ENCODE measurements around the gene SLC2A13. TPM values are rescaled to one million over a fixed set of nuclear protein-coding genes. Genes with fewer than 3 reads are reported as not detected.

Gene SLC2A13
- total RNA-seq, 2 donors from 2014 or later, result 10.3 to 12.9 TPM

- no peak for TF ChIP-seq CTCF (conservative IDR thresholded peaks at IDR 0.05)
- Histone ChIP-seq H3K9ac (ENCODE audit: extremely low read depth, low read length, poor library complexity, severe bottlenecking) (no peak overlapping the region), H3K27ac (ENCODE audit: low read depth, low read length) (no peak overlapping the region), H3K4me1 (ENCODE audit: control insufficient read depth, insufficient read depth, low read length) (no peaks in the 10 kb centered on the region), H3K27me3 (ENCODE audit: control insufficient read depth, insufficient read depth, low read length, poor library complexity, severe bottlenecking) (peaks cover 8% of the 10 kb centered on the region), H3K4me3 (ENCODE audit: low read length) (no peak overlapping the region), H3K9me3 (ENCODE audit: control insufficient read depth, low read length) (no peaks in the 10 kb centered on the region), H3K36me3 (ENCODE audit: control insufficient read depth, insufficient read depth, low read length) (no peaks in the 10 kb centered on the region)
- H3K27ac Mint-ChIP-seq, result no peak overlapping the region
- peak; percentile 57 for DNase-seq
- H3K4me1 Mint-ChIP-seq, result peaks cover 35% of the 10 kb centered on the region
- no peaks in the 10 kb centered on the region for H3K36me3 Mint-ChIP-seq (ENCODE audit: low read depth)
- H3K9me3 Mint-ChIP-seq, result no peaks in the 10 kb centered on the region
- H3K27me3 Mint-ChIP-seq (ENCODE audit: insufficient read depth), result peaks cover 11% of the 10 kb centered on the region
- H3K4me3 Mint-ChIP-seq, result peak overlapping the region; percentile 61
- WGBS, 2 experiments (ENCODE audit: insufficient coverage in 1 of 2, insufficient read length in 1 of 2), result 91 to 100% methylated on average over 3 to 6 of the region's 6 CpGs
These were observed 774 bp upstream of the SLC2A13 start for GRCh38 chr12:40106655-40107054.

- no peaks in the 10 kb centered on the region for H3K36me3 Mint-ChIP-seq (ENCODE audit: low read depth)
- H3K27ac ChIP-seq (ENCODE audit: low read depth, low read length), result no peak overlapping the region
- H3K27me3 ChIP-seq (ENCODE audit: control insufficient read depth, insufficient read depth, low read length, poor library complexity, severe bottlenecking), result peaks cover 8% of the 10 kb centered on the region
- no peak for DNase-seq
- peaks cover 40% of the 10 kb centered on the region for H3K4me1 Mint-ChIP-seq
- peak overlapping the region; percentile 61 for H3K4me3 Mint-ChIP-seq
- H3K9me3 Mint-ChIP-seq, result no peaks in the 10 kb centered on the region
- no peak overlapping the region for H3K27ac Mint-ChIP-seq
- TF ChIP-seq CTCF (conservative IDR thresholded peaks at IDR 0.05), result no peak
- H3K4me1 ChIP-seq (ENCODE audit: control insufficient read depth, insufficient read depth, low read length), result no peaks in the 10 kb centered on the region
- peak overlapping the region; percentile 79 for H3K4me3 ChIP-seq (ENCODE audit: low read length)
- peaks cover 11% of the 10 kb centered on the region for H3K27me3 Mint-ChIP-seq (ENCODE audit: insufficient read depth)
- no peak overlapping the region for H3K9ac ChIP-seq (ENCODE audit: extremely low read depth, low read length, poor library complexity, severe bottlenecking)
- 47 to 97% methylated on average over 4 to 9 of the region's 9 CpGs for WGBS, 2 experiments (ENCODE audit: insufficient coverage in 1 of 2, insufficient read length in 1 of 2)
- no peaks in the 10 kb centered on the region for H3K9me3 ChIP-seq (ENCODE audit: control insufficient read depth, low read length)
- H3K36me3 ChIP-seq (ENCODE audit: control insufficient read depth, insufficient read depth, low read length), result no peaks in the 10 kb centered on the region
These were observed 287 bp upstream of the SLC2A13 start for GRCh38 chr12:40106202-40106533.

GRCh38 chr12:40105265-40105514 is 691 bp downstream of the SLC2A13 start:
- Mint-ChIP-seq H3K27ac (no peak overlapping the region), H3K4me1 (peaks cover 48% of the 10 kb centered on the region)
- no peaks in the 10 kb centered on the region for H3K36me3 ChIP-seq (ENCODE audit: control insufficient read depth, insufficient read depth, low read length)

More at GRCh38 chr12:40105265-40105514, 691 bp downstream of the SLC2A13 start:
- Histone ChIP-seq H3K27me3 (ENCODE audit: control insufficient read depth, insufficient read depth, low read length, poor library complexity, severe bottlenecking) (peaks cover 8% of the 10 kb centered on the region), H3K9me3 (ENCODE audit: control insufficient read depth, low read length) (no peaks in the 10 kb centered on the region), H3K4me3 (ENCODE audit: low read length) (peak overlapping the region; percentile 79), H3K27ac (ENCODE audit: low read depth, low read length) (no peak overlapping the region), H3K9ac (ENCODE audit: extremely low read depth, low read length, poor library complexity, severe bottlenecking) (no peak overlapping the region), H3K4me1 (ENCODE audit: control insufficient read depth, insufficient read depth, low read length) (peaks cover under 1% of the 10 kb centered on the region)
- Mint-ChIP-seq H3K9me3 (no peaks in the 10 kb centered on the region), H3K4me3 (peak overlapping the region; percentile 61), H3K27me3 (ENCODE audit: insufficient read depth) (peaks cover 11% of the 10 kb centered on the region), H3K36me3 (ENCODE audit: low read depth) (no peaks in the 10 kb centered on the region)
- WGBS, 2 experiments (ENCODE audit: insufficient coverage in 1 of 2, insufficient read length in 1 of 2), result 0% methylated on average over 5 to 26 of the region's 26 CpGs
- no peak for DNase-seq
- TF ChIP-seq CTCF (conservative IDR thresholded peaks at IDR 0.05), result no peak
